ENCODE data around the gene NOS3. TPM values are rescaled to one million over a fixed set of nuclear protein-coding genes. Genes with fewer than 3 reads are reported as not detected.

Gene NOS3
- total RNA-seq, 1 donor from 2014 or later = 15.1 TPM

DNA sequence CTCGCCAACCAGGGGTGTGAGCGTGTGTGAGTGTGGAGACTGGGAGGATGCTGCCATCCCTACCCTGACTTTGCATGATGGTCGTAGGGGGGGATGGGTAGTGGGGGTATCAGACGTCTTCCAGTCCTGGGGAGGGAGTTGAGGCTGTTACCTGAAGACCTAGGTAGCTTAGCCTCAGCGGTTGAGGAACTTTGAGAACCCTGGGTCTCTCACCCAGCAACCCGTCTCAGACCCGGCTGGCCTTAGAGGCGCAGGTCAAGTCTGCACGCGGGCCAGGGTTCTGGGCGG, 71.2 kb downstream of the NOS3 start:
- H3K4me3 ChIP-seq = peak overlapping the region; percentile 72
- no peak for TF ChIP-seq CTCF (IDR thresholded peaks at IDR 0.05)
- peaks cover 39% of the 10 kb centered on the region for H3K4me1 ChIP-seq
- ATAC-seq = no peak
- DNase-seq = no peak
- no peaks in the 10 kb centered on the region for H3K9me3 ChIP-seq
- H3K36me3 ChIP-seq = peaks cover 43% of the 10 kb centered on the region
- peak overlapping the region; percentile 36 for H3K27ac ChIP-seq
- intact Hi-C loops (cut with DNase I) = no loop called here
- no peaks in the 10 kb centered on the region for H3K27me3 ChIP-seq (ENCODE audit: low read depth)

DNA sequence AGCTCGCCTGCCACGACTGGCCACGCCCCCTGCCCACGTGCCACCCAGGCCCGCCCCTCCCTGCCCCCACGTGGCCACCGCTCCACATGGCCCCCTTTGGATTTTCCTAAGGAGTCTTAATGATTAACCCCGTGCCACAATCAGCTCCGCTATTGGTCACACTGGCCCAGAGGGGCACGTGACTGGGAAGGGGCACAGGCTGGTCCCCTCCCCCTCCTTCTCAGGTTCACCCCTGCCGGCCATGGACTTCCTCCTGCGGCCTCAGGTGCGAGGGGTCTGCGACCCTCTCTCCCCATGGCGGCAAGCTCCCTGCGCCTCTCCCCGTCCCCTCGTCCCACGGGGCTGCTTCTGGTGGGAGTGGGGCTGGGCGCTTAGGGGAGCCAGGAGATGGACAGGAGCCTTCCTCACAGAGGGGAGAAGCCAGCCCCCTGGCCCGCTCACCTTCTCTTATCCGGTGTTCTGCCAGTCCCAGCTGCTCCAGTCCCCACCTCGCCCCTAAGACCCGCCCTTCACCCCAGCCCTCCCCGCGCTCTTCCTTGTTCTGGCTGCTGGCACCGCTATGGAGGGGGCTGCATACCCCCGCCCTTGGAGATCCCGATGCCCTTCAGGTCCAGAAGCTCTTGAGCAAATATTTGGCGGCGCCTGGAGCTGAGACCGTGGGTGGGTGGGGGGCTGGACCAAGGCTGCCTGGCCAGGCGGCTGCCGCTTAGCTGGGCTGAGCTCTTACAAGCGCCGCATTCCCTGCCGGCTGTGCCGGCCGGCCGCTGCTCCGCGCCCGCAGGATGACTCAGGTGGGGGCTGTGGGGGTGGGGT, 71.8 kb downstream of the NOS3 start:
- DNase-seq = peak; percentile 80
- H3K4me1 ChIP-seq = peaks cover 35% of the 10 kb centered on the region
- peak; percentile 50 to 54 for ATAC-seq
- H3K27ac ChIP-seq = peak overlapping the region; percentile 36
- H3K9me3 ChIP-seq = no peaks in the 10 kb centered on the region
- intact Hi-C loops (cut with DNase I) = no loop called here
- peak overlapping the region; percentile 72 for H3K4me3 ChIP-seq
- no peak for TF ChIP-seq CTCF (IDR thresholded peaks at IDR 0.05)
- peaks cover 49% of the 10 kb centered on the region for H3K36me3 ChIP-seq
- no peaks in the 10 kb centered on the region for H3K27me3 ChIP-seq (ENCODE audit: low read depth)

DNA sequence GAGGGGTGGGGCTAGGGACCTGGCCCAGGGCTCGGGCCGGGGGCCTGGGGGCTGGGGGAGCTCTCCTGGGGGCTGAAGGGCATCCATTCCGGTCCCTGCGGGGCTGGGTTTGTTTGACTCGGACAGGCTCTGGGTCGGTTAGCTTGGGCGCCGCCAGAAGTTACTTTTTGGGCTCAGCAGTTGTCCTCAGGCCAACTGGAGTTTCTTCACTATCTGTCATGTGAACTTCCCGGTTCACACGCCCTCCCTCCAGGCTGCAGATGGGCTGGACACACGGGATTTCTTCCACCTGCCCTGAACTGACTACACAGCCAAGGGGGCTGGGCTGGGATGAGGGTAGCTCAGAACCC, 72.4 kb downstream of the NOS3 start:
- DNase-seq = no peak
- Histone ChIP-seq H3K4me1 (peaks cover 35% of the 10 kb centered on the region), H3K27me3 (ENCODE audit: low read depth) (no peaks in the 10 kb centered on the region), H3K4me3 (peak overlapping the region; percentile 37), H3K27ac (no peak overlapping the region), H3K36me3 (peaks cover 54% of the 10 kb centered on the region), H3K9me3 (no peaks in the 10 kb centered on the region)
- intact Hi-C loops (cut with DNase I) = no loop called here
- ATAC-seq = no peak
- no peak for TF ChIP-seq CTCF (IDR thresholded peaks at IDR 0.05)

Other genes starting within 250 kb of the NOS3 start
- 69.4 TPM for gene TMEM176B, start 190.7 kb upstream of the NOS3 start, total RNA-seq
- 57.4 TPM for gene TMEM176A, start 190.2 kb upstream of the NOS3 start, total RNA-seq
- 1.7 TPM for gene AOC1, start 138.5 kb upstream of the NOS3 start, total RNA-seq
- gene KCNH2, start 12.7 kb upstream of the NOS3 start, total RNA-seq = 2.4 TPM
- 0.38 TPM for gene ATG9B, start 33.5 kb downstream of the NOS3 start, total RNA-seq
- 42.4 TPM for gene ABCB8, start 37.4 kb downstream of the NOS3 start, total RNA-seq
- gene ASIC3, start 57.5 kb downstream of the NOS3 start, total RNA-seq = 3.7 TPM
- gene CDK5, start 66.9 kb downstream of the NOS3 start, total RNA-seq = 13.7 TPM
- 182 TPM for gene SLC4A2, start 68.6 kb downstream of the NOS3 start, total RNA-seq
- 54.4 TPM for gene FASTK, start 89.8 kb downstream of the NOS3 start, total RNA-seq
- 37.4 TPM for gene TMUB1, start 92.5 kb downstream of the NOS3 start, total RNA-seq
- gene AGAP3, start 95.5 kb downstream of the NOS3 start, total RNA-seq = 157 TPM
- not detected for gene GBX1, start 176.7 kb downstream of the NOS3 start, total RNA-seq
- gene ASB10, start 196.2 kb downstream of the NOS3 start, total RNA-seq = not detected
- not detected for gene H2BK1, start 219.5 kb downstream of the NOS3 start, total RNA-seq
- gene ABCF2, start 236.2 kb downstream of the NOS3 start, total RNA-seq = 23.3 TPM
- gene CHPF2, start 241.5 kb downstream of the NOS3 start, total RNA-seq = 34.7 TPM

Data from lower lobe of right lung (tissue), 2 donors.